KOPT-K1 (cell line): Measurements from ENCODE around the gene PLXND1.
A peak's percentile ranks its signal among the peaks of the same experiment; 100 is the strongest.
"Not testable (repeated sequence)": the region's sequence is repeated elsewhere in the genome, so short reads cannot be mapped to it uniquely, and the experiment has no call there.

Source experiments
- H3K27ac ChIP-seq: fragments of 200-600 bp; sonication (generic); 2 replicates; pipeline ENCODE4 v1.5.1; 2016; ENCODE audit warnings: antibody characterized with exemption, mild to moderate bottlenecking, low read depth, low read length; ENCODE audit not compliant: poor library complexity, severe bottlenecking
- H3K36me3 ChIP-seq: fragments of 200-600 bp; sonication (generic); 2 replicates; pipeline ENCODE4 v1.5.1; 2017; ENCODE audit warnings: antibody characterized with exemption, mild to moderate bottlenecking, low read length, moderate library complexity; ENCODE audit not compliant: insufficient read depth
- H3K9me3 ChIP-seq: fragments of 200-600 bp; sonication (generic); 2 replicates; pipeline ENCODE4 v1.5.1; 2017; ENCODE audit warnings: antibody characterized with exemption, low read length, mild to moderate bottlenecking; ENCODE audit not compliant: insufficient read depth, poor library complexity, severe bottlenecking

The PLXND1 gene

GRCh38 chr3:129553719-129554118 lies 52.8 kb downstream of the PLXND1 start:
- Histone ChIP-seq H3K9me3 (no peaks in the 10 kb centered on the region), H3K36me3 (no peaks in the 10 kb centered on the region), H3K27ac (peak overlapping the region; percentile 54)

- H3K36me3 ChIP-seq, result no peaks in the 10 kb centered on the region
Measured at GRCh38 chr3:129553171-129553570, 53.3 kb downstream of the PLXND1 start.

GRCh38 chr3:129552287-129553050 lies 54.0 kb downstream of the PLXND1 start:
- H3K27ac ChIP-seq, result no peak overlapping the region

More at GRCh38 chr3:129553171-129553570, 53.3 kb downstream of the PLXND1 start:
- H3K27ac ChIP-seq, result peak overlapping the region; percentile 54
- no peaks in the 10 kb centered on the region for H3K9me3 ChIP-seq

GRCh38 chr3:129549805-129550204 lies 56.7 kb downstream of the PLXND1 start:
- H3K27ac ChIP-seq, result no peak overlapping the region

More at GRCh38 chr3:129552287-129553050, 54.0 kb downstream of the PLXND1 start:
- H3K36me3 ChIP-seq, result no peaks in the 10 kb centered on the region
- no peaks in the 10 kb centered on the region for H3K9me3 ChIP-seq

GRCh38 chr3:129549006-129549800 lies 57.3 kb downstream of the PLXND1 start:
- Histone ChIP-seq H3K9me3 (no peaks in the 10 kb centered on the region), H3K27ac (no peak overlapping the region), H3K36me3 (no peaks in the 10 kb centered on the region)

More at GRCh38 chr3:129549805-129550204, 56.7 kb downstream of the PLXND1 start:
- H3K9me3 ChIP-seq, result no peaks in the 10 kb centered on the region
- no peaks in the 10 kb centered on the region for H3K36me3 ChIP-seq

- Histone ChIP-seq H3K27ac (no peak overlapping the region), H3K9me3 (no peaks in the 10 kb centered on the region)
Measured at GRCh38 chr3:129548104-129548965, 58.1 kb downstream of the PLXND1 start.

GRCh38 chr3:129547241-129547640 lies 59.2 kb downstream of the PLXND1 start:
- no peak overlapping the region for H3K27ac ChIP-seq
- H3K9me3 ChIP-seq, result no peaks in the 10 kb centered on the region
- no peaks in the 10 kb centered on the region for H3K36me3 ChIP-seq

More at GRCh38 chr3:129548104-129548965, 58.1 kb downstream of the PLXND1 start:
- H3K36me3 ChIP-seq, result no peaks in the 10 kb centered on the region

GRCh38 chr3:129545951-129546350 lies 60.5 kb downstream of the PLXND1 start:
- H3K27ac ChIP-seq, H3K9me3 ChIP-seq, H3K36me3 ChIP-seq: not testable (repeated sequence)

- Histone ChIP-seq H3K27ac (no peak overlapping the region), H3K36me3 (no peaks in the 10 kb centered on the region), H3K9me3 (no peaks in the 10 kb centered on the region)
Measured at GRCh38 chr3:129543999-129544398, 62.5 kb downstream of the PLXND1 start.

GRCh38 chr3:129543156-129543790 lies 63.2 kb downstream of the PLXND1 start, which contains the start of gene H1-8:
TSS of gene H1-8 (plus strand) at chr3:129543175. CDS start at chr3:129543219, 44 bp downstream.
- H3K9me3 ChIP-seq, result no peaks in the 10 kb centered on the region
- H3K36me3 ChIP-seq, result no peaks in the 10 kb centered on the region
- no peak within 1 kb of the TSS for H3K27ac ChIP-seq

GRCh38 chr3:129542747-129543146 lies 63.7 kb downstream of the PLXND1 start:
- Histone ChIP-seq H3K36me3 (no peaks in the 10 kb centered on the region), H3K27ac (no peak overlapping the region), H3K9me3 (no peaks in the 10 kb centered on the region)

- no peaks in the 10 kb centered on the region for H3K36me3 ChIP-seq
- H3K9me3 ChIP-seq, result no peaks in the 10 kb centered on the region
- H3K27ac ChIP-seq, result no peak overlapping the region
Measured at GRCh38 chr3:129540776-129541516, 65.5 kb downstream of the PLXND1 start.

GRCh38 chr3:129539206-129539605 lies 67.3 kb downstream of the PLXND1 start:
- H3K36me3 ChIP-seq, result no peaks in the 10 kb centered on the region
- H3K9me3 ChIP-seq, result no peaks in the 10 kb centered on the region
- no peak overlapping the region for H3K27ac ChIP-seq

GRCh38 chr3:129536804-129537203 lies 69.7 kb downstream of the PLXND1 start:
- H3K36me3 ChIP-seq, result no peaks in the 10 kb centered on the region
- H3K9me3 ChIP-seq, result no peaks in the 10 kb centered on the region
- H3K27ac ChIP-seq, result no peak overlapping the region
